PC-3 (cell line): ENCODE measurements around the gene SLC7A10.

Source experiments
- CTCF ChIP-seq: fragments of 300-600 bp; sonication (generic); conservative IDR thresholded peaks from 2 replicates; pipeline ENCODE4 v1.5.1; 2017; ENCODE audit warnings: antibody characterized with exemption, low read depth, mild to moderate bottlenecking, low read length
- EZH2 ChIP-seq: fragments of 300-600 bp; sonication (generic); IDR thresholded peaks from one replicate; pipeline ENCODE4 v1.6.1; 2017; ENCODE audit warnings: antibody characterized with exemption, mild to moderate bottlenecking, low read length; ENCODE audit not compliant: unreplicated experiment
- EZH2phosphoT487 ChIP-seq: fragments of 300-600 bp; sonication (generic); IDR thresholded peaks from 2 replicates; pipeline ENCODE4 v1.6.1; 2018; ENCODE audit warnings: mild to moderate bottlenecking, antibody characterized with exemption, low read length, borderline replicate concordance

DNA sequence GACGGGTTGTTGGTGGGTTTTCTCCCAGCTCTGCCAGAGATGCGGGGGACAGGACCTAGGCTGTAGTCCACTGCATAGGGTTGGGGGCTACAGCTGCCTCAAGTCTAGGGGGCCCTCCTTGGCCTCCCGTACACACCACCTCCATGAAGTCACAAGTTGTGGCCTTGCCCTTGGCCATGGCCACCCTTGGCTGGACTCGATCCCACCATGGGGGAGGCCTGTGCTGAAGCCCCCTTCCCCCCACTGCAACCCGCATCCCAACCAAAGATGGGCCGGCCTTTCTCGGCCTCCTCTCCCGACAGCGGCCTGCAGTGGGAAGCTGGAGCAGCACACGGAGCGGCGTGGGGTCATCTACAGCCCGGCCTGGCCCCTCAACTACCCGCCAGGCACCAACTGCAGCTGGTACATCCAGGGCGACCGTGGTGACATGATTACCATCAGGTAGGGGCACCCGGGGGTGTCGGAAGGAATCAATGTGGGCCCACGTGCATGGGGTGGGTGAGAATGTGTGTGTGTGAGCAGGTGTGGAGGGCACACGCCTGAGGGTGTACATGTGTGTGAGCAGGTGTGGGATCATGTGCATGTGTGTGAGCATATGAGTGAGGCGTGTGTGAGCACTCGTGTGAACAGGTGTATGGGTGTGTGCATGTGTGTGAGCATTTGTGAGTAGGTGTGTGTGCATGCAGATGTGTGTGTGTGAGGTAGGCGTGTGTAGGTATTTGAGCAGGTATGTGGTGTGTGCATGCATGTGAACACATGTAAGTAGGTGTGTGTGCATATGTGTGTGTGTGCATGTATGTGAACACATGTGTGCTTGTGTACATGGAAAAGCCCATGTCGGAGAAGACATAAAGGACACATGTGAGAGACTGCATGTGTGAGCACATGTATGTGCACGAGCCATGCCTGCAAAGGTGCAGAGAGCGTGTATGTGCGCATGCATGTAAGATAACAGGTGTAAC is 22.8 kb downstream of the SLC7A10 start:
- TF ChIP-seq CTCF (no peak), EZH2phosphoT487 (no peak), EZH2 (no peak)
